Neutrophil (primary cell): ENCODE measurements around the gene SIDT2.

Experiments
- H3K27ac ChIP-seq: fragments of 200-600 bp; sonication (generic); 2 replicates; pipeline ENCODE4 v1.5.1; 2016; ENCODE audit warnings: mild to moderate bottlenecking, moderate library complexity
- H3K27me3 ChIP-seq: fragments of 200-600 bp; sonication (generic); 2 replicates; pipeline ENCODE4 v1.6.0; 2016; ENCODE audit warnings: mild to moderate bottlenecking
- H3K36me3 ChIP-seq: fragments of 200-600 bp; sonication (generic); 2 replicates; pipeline ENCODE4 v1.5.1; 2017
- H3K4me1 ChIP-seq, 2 experiments: fragments of 200-600 bp in 1 of 2; sonication (generic) in 1 of 2; 1 replicate in 1 of 2; 2 replicates in 1 of 2; pipeline versions ENCODE4 v1.5.1 to v1.6.1; 2013 to 2016; ENCODE audit warnings: low read depth in 1 of 2, low read length in 1 of 2, mild to moderate bottlenecking in 1 of 2, moderate library complexity in 1 of 2; ENCODE audit not compliant: control insufficient read depth in 1 of 2, insufficient read depth in 1 of 2
- H3K4me3 ChIP-seq, 2 experiments: fragments of 200-600 bp in 1 of 2; sonication (generic) in 1 of 2; 1 replicate in 1 of 2; 2 replicates in 1 of 2; pipeline ENCODE4 v1.5.1; 2013 to 2016; ENCODE audit warnings: low read depth in 1 of 2, low read length in 1 of 2, mild to moderate bottlenecking in 1 of 2, moderate library complexity in 1 of 2
- H3K9me3 ChIP-seq: fragments of 200-600 bp; sonication (generic); 2 replicates; pipeline ENCODE4 v1.5.1; 2016
- TF ChIP-seq, protein P1 (sequence below): fragments of 200-600 bp; sonication (generic); IDR thresholded peaks from 2 replicates; pipeline ENCODE4 v1.5.1; 2016; ENCODE audit warnings: antibody characterized with exemption

Gene SIDT2

DNA sequence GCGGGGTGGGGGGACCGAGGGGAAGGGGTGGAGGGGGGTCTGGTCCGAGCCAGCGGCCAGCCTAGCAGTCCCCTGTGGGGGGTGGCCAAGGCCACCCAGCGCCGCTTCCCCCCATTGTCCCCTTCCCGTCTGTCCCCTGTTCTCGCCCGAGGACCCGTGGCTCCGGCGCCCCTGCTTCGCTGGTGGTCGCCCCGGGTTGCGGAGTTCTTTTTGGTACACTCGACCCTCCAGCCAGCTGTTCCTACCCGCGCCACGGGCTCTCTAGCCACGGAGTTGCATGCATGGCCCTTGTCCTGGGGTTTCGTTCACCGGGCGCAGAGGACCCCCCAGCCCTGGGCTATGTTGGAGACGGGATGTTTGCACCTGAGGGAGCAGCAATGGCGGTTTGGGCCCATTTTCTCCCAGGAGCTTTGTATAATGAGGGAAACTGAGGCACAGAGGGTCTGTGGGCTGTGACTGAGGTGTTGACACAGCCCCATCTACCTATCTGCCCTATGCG lies 54.4 kb downstream of the SIDT2 start:
- Histone ChIP-seq H3K36me3 (peaks cover 29% of the 10 kb centered on the region), H3K27ac (peak overlapping the region; percentile 89), H3K4me1 (peaks cover 17 to 18% of the 10 kb centered on the region in 2 experiments), H3K9me3 (no peaks in the 10 kb centered on the region), H3K27me3 (no peaks in the 10 kb centered on the region), H3K4me3 (peak overlapping the region; percentile 70 to 86)
- TF ChIP-seq, protein P1, sequence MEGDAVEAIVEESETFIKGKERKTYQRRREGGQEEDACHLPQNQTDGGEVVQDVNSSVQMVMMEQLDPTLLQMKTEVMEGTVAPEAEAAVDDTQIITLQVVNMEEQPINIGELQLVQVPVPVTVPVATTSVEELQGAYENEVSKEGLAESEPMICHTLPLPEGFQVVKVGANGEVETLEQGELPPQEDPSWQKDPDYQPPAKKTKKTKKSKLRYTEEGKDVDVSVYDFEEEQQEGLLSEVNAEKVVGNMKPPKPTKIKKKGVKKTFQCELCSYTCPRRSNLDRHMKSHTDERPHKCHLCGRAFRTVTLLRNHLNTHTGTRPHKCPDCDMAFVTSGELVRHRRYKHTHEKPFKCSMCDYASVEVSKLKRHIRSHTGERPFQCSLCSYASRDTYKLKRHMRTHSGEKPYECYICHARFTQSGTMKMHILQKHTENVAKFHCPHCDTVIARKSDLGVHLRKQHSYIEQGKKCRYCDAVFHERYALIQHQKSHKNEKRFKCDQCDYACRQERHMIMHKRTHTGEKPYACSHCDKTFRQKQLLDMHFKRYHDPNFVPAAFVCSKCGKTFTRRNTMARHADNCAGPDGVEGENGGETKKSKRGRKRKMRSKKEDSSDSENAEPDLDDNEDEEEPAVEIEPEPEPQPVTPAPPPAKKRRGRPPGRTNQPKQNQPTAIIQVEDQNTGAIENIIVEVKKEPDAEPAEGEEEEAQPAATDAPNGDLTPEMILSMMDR, result no peak

DNA sequence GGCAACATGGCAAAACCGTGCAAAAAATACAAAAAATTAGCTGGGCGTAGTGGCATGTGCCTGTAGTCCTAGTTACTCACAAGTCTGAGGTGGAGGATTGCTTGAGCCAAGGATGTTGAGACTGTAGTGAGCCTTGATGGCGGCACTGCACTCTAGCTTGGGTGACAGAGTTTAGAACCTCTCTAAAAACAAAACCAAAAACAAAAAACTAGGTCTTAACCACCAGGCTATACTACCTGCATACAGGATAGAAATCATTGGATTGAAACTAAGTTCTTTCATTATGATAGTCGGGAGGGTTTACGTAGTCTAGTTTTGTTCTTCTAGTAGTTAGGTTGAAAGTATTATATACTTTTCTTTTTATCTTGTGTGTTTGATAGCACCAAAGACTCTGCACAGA lies 59.7 kb downstream of the SIDT2 start:
- Histone ChIP-seq H3K4me1 (peaks cover under 1 to 5% of the 10 kb centered on the region in 2 experiments), H3K27me3 (no peaks in the 10 kb centered on the region), H3K4me3 (no peak overlapping the region), H3K9me3 (no peaks in the 10 kb centered on the region), H3K27ac (no peak overlapping the region), H3K36me3 (peaks cover 37% of the 10 kb centered on the region)
- TF ChIP-seq, protein P1, result no peak

DNA sequence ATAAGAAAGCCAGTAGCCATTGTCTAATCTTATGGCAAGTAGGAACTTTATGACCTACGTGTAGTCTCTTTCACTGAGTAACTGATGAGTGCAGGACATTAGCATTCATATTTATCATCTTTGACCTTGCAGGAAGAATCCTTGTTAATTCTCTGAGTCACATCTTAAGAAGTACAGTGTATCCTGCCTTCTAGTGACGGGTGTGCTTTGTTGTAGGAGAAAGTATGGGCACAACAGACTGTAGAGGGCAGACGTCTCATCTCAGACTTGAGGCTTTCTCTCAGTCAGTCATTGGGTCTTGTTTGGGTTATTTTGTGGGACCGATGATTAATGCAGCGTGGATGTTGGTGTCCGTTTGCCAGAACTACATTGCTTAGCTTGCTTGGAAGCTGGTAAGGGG lies 60.8 kb downstream of the SIDT2 start:
- no peaks in the 10 kb centered on the region for H3K27me3 ChIP-seq
- H3K36me3 ChIP-seq, result peaks cover 43% of the 10 kb centered on the region
- no peaks in the 10 kb centered on the region for H3K9me3 ChIP-seq
- H3K4me1 ChIP-seq, result no peaks in the 10 kb centered on the region
- no peak overlapping the region for H3K27ac ChIP-seq
- TF ChIP-seq, protein P1, result no peak
- no peak overlapping the region for H3K4me3 ChIP-seq
